Measurements from ENCODE around the gene EHD3. TPM values are rescaled to one million over a fixed set of nuclear protein-coding genes. Genes with fewer than 3 reads are reported as not detected.

EHD3 gene
- total and polyA plus RNA-seq, 11 donors, result 8.9 to 31.9 (median 24.0) TPM

DNA sequence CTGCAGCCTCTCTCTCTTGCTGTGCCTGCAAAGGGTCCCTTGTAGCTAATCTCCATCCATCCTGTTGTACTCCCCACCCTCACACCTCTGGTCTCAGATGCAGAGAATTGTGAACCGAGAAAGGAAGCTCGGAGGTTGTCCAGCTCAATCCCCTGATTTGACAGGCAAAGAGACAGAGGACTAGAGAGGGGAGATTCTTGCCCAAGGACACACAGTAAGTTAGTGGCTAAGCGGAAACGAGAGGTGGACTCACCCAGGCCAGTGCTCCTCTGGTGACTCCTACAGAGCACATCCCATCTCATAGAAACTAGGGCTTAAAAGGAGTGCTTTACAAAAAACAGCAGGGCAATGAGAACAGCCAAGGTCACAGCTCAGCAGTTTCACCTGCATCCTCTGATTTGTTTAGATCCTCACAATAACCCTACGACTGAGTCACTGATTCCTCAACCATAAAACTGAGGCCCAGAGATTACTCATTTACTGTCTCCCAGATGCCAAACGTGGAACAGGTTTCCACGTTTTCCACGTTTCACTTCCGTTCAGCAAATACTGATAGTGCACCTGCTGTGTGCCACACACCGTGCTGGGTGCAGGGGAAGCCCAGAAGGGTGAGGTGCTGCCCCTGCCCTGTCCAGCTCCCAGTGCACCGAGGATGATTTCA is 22.1 kb downstream of the EHD3 start:
- Histone ChIP-seq H3K36me3 (peaks cover 0 to 24% (median 6%) of the 10 kb centered on the region in 9 donors), H3K4me3 (no peak overlapping the region), H3K9me3 (no peaks in the 10 kb centered on the region), H3K4me1 (peaks cover 0 to 19% (median 2%) of the 10 kb centered on the region in 12 donors), H3K27ac (no peak overlapping the region), H3K27me3 (no peaks in the 10 kb centered on the region)
- ATAC-seq, result no peak
- 89 to 92% (median 91%) methylated on average over 11 of the region's 11 CpGs for WGBS, 4 donors
- intact Hi-C loops (cut with DNase I), result no loop called here
- TF ChIP-seq POLR2A (IDR thresholded peaks at IDR 0.05), result no peak
- TF ChIP-seq, protein P1, sequence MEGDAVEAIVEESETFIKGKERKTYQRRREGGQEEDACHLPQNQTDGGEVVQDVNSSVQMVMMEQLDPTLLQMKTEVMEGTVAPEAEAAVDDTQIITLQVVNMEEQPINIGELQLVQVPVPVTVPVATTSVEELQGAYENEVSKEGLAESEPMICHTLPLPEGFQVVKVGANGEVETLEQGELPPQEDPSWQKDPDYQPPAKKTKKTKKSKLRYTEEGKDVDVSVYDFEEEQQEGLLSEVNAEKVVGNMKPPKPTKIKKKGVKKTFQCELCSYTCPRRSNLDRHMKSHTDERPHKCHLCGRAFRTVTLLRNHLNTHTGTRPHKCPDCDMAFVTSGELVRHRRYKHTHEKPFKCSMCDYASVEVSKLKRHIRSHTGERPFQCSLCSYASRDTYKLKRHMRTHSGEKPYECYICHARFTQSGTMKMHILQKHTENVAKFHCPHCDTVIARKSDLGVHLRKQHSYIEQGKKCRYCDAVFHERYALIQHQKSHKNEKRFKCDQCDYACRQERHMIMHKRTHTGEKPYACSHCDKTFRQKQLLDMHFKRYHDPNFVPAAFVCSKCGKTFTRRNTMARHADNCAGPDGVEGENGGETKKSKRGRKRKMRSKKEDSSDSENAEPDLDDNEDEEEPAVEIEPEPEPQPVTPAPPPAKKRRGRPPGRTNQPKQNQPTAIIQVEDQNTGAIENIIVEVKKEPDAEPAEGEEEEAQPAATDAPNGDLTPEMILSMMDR (IDR thresholded peaks at IDR 0.05), result no peak
- DNase-seq, result peak in 1 of 5 donors; percentile 5

DNA sequence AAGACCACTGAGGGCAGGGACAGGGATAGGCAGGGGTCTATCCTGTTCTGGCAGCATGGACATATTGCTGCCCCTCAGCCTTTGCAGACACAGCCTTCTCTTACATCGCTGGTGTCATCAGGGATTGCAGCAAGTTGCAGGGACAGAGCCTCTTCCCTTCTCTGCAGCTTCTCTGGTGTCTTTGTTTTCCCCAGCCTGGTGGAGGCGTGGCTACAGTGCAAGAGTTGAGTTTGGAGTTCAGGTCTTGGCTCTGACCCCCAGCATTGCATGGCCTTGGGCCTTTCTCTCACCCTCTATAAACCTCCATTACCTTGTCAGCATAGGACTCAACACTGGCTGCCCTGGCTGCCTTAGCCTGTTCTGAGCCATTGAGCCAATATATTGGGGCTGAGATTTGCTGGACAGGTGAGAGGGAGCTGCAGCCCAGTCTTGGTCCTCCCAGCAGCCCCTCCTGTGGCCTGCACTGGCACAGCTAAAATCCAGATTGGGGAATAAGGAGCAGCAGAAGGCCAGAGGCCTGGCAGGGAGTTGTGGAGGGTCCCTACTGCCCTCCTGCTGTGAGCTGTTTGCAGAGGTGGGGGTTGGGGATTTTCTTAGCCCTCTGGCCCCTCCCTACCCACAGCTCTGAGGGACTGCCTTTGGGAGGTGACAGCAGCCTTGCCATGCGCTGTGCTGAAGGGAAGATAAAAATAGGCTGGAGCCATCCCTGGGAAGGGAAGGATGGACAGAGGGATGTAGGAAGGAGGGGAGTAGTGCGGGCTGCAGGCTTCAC is 22.8 kb downstream of the EHD3 start:
- intact Hi-C loops (cut with DNase I), result no loop called here
- H3K27ac ChIP-seq, result no peak overlapping the region
- TF ChIP-seq, protein P1 (IDR thresholded peaks at IDR 0.05), result no peak
- TF ChIP-seq POLR2A (IDR thresholded peaks at IDR 0.05), result no peak
- no peak overlapping the region for H3K4me3 ChIP-seq
- H3K27me3 ChIP-seq, result no peaks in the 10 kb centered on the region
- H3K9me3 ChIP-seq, result no peaks in the 10 kb centered on the region
- H3K4me1 ChIP-seq, result peaks cover 0 to 17% (median 0%) of the 10 kb centered on the region in 12 donors
- DNase-seq (peak in 1 of 5 donors; percentile 14), ATAC-seq (peak; percentile 16 to 65 (median 48))
- 67 to 88% (median 75%) methylated on average over 4 of the region's 4 CpGs for WGBS, 4 donors
- peaks cover 0 to 31% (median 11%) of the 10 kb centered on the region in 9 donors for H3K36me3 ChIP-seq

DNA sequence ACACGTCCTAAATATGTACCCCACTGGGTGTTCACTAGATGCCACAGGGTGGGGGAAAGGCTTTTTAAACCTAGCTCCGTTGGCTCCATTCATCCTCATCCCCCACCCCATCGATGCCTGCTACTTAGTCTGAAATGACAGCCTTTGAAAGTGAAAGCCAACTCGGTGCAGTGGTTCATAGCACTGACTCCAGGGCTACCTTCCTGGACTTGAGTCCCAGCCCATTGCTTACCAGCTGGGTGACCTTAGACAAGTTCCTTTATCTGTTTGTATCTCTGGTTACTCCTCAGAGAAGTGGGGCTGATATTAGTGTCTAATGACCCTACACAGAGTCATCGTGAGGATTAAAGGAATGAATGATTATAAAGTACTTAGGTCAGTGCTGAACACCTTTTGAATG is 24.4 kb downstream of the EHD3 start:
- DNase-seq (peak in 1 of 5 donors; percentile 6), ATAC-seq (no peak)
- Histone ChIP-seq H3K27me3 (no peaks in the 10 kb centered on the region), H3K9me3 (no peaks in the 10 kb centered on the region), H3K27ac (no peak overlapping the region), H3K4me3 (no peak overlapping the region), H3K4me1 (peaks cover 0 to 17% (median 0%) of the 10 kb centered on the region in 12 donors), H3K36me3 (peaks cover 0 to 41% (median 19%) of the 10 kb centered on the region in 9 donors)
- intact Hi-C loops (cut with DNase I), result no loop called here
- WGBS, 4 donors, result 71 to 80% (median 76%) methylated on average over 5 of the region's 5 CpGs
- TF ChIP-seq, protein P1 (IDR thresholded peaks at IDR 0.05), result no peak
- TF ChIP-seq POLR2A (IDR thresholded peaks at IDR 0.05), result no peak

DNA sequence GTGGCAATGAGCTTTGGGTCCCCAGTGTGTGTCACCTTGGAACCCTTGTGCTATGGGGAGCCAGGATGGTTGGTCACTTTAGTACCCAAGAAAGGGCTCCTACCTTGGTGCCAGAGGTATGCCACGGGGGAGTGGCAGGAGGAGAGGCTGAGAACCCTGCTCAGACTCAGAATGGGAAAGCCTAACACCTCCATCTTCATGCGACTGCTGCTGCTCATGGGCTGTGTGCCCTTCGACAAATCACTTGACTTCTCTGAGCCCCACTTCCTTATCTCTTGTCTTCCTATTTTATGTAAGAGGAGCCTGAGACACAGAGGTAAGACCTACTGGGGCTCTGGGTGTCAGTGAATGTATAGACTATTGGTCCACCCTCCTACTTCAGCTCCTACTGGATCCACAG is 25.1 kb downstream of the EHD3 start:
- WGBS, 4 donors, result 89 to 97% (median 93%) methylated on average over 3 of the region's 3 CpGs
- peaks cover 0 to 43% (median 19%) of the 10 kb centered on the region in 9 donors for H3K36me3 ChIP-seq
- H3K4me3 ChIP-seq, result no peak overlapping the region
- no peaks in the 10 kb centered on the region for H3K9me3 ChIP-seq
- ATAC-seq (no peak), DNase-seq (no peak)
- H3K27me3 ChIP-seq, result no peaks in the 10 kb centered on the region
- H3K4me1 ChIP-seq, result peaks cover 0 to 17% (median 0%) of the 10 kb centered on the region in 12 donors
- no peak for TF ChIP-seq POLR2A (IDR thresholded peaks at IDR 0.05)
- TF ChIP-seq, protein P1 (IDR thresholded peaks at IDR 0.05), result no peak
- intact Hi-C loops (cut with DNase I), result no loop called here
- no peak overlapping the region for H3K27ac ChIP-seq
